GM23338 (cell line): ENCODE measurements around the gene MACROD1. TPM values are rescaled to one million over a fixed set of nuclear protein-coding genes. Genes with fewer than 3 reads are reported as not detected.
A peak's percentile ranks its signal among the peaks of the same experiment; 100 is the strongest.

Experiments used
- ATAC-seq: fragments of 200-7000 bp; cut with Tn5 transposase; 3 replicates; pipeline ENCODE4 v1.9.1; 2020
- DNase-seq: peaks from one replicate; pipeline ENCODE4 v3.0.0-alpha.2; 2015; ENCODE audit warnings: low spot score
- H2AFZ ChIP-seq: fragments of 200-600 bp; sonication (generic); 2 replicates; pipeline ENCODE4 v1.8.0; 2016; ENCODE audit warnings: antibody characterized with exemption, mild to moderate bottlenecking, moderate library complexity
- H3F3A ChIP-seq: fragments of 200-600 bp; sonication (generic); replicated peaks from 2 replicates; pipeline ENCODE4 v1.8.0; 2017; ENCODE audit warnings: antibody characterized with exemption, mixed run types, low read depth
- H3K27ac ChIP-seq: fragments of 200-600 bp; sonication (generic); 2 replicates; pipeline ENCODE4 v1.6.1; 2016; ENCODE audit warnings: low read depth
- H3K27me3 ChIP-seq: fragments of 200-600 bp; sonication (generic); 2 replicates; pipeline ENCODE4 v1.8.0; 2016; ENCODE audit warnings: mild to moderate bottlenecking, mixed run types, moderate library complexity; ENCODE audit not compliant: insufficient read depth
- H3K36me3 ChIP-seq: fragments of 200-600 bp; sonication (generic); 2 replicates; pipeline ENCODE4 v1.8.0; 2016; ENCODE audit warnings: mild to moderate bottlenecking; ENCODE audit not compliant: insufficient read depth
- H3K4me1 ChIP-seq: fragments of 200-600 bp; sonication (generic); 2 replicates; pipeline ENCODE4 v1.8.0; 2016; ENCODE audit warnings: mild to moderate bottlenecking, moderate library complexity; ENCODE audit not compliant: insufficient read depth
- H3K4me2 ChIP-seq: fragments of 200-600 bp; sonication (generic); 2 replicates; pipeline ENCODE4 v1.7.1; 2017; ENCODE audit warnings: mixed run types
- H3K4me3 ChIP-seq: fragments of 200-600 bp; sonication (generic); 2 replicates; pipeline ENCODE4 v1.6.1; 2016; ENCODE audit warnings: mixed run types
- H3K79me2 ChIP-seq: fragments of 200-600 bp; sonication (generic); replicated peaks from 2 replicates; pipeline ENCODE4 v1.8.0; 2017; ENCODE audit warnings: mild to moderate bottlenecking; ENCODE audit not compliant: insufficient read depth
- H3K9me2 ChIP-seq: fragments of 200-600 bp; sonication (generic); 2 replicates; pipeline ENCODE4 v1.8.0; 2017; ENCODE audit not compliant: insufficient read depth
- H4K20me1 ChIP-seq: fragments of 200-600 bp; sonication (generic); replicated peaks from 2 replicates; pipeline ENCODE4 v1.8.0; 2017; ENCODE audit warnings: mild to moderate bottlenecking; ENCODE audit not compliant: insufficient read depth
- H3K27ac Mint-ChIP-seq: 2 replicates; pipeline ENCODE4 v1.8.0; 2020; ENCODE audit warnings: inconsistent platforms, mild to moderate bottlenecking, moderate library complexity, mixed read lengths
- H3K27me3 Mint-ChIP-seq: 3 replicates; pipeline ENCODE4 v1.8.0; 2022; ENCODE audit warnings: low read depth, mild to moderate bottlenecking, moderate library complexity, mixed read lengths, inconsistent platforms; ENCODE audit not compliant: insufficient read depth, poor library complexity
- H3K36me3 Mint-ChIP-seq: 3 replicates; pipeline ENCODE4 v1.8.0; 2021; ENCODE audit warnings: low read depth, mild to moderate bottlenecking, inconsistent platforms, moderate library complexity, mixed read lengths
- H3K4me1 Mint-ChIP-seq: 3 replicates; pipeline ENCODE4 v1.8.0; 2020; ENCODE audit warnings: mild to moderate bottlenecking, inconsistent platforms, mixed read lengths
- H3K4me3 Mint-ChIP-seq: 3 replicates; pipeline ENCODE4 v1.8.0; 2021; ENCODE audit warnings: moderate library complexity, mild to moderate bottlenecking, inconsistent platforms, mixed read lengths
- H3K9me3 Mint-ChIP-seq: 3 replicates; pipeline ENCODE4 v1.8.0; 2020; ENCODE audit warnings: moderate library complexity, mild to moderate bottlenecking, inconsistent platforms, mixed read lengths
- CREB1 ChIP-seq: fragments of 250-450 bp; sonication (Bioruptor Pico); IDR thresholded peaks from 2 replicates; pipeline ENCODE4 v1.5.0; 2020; ENCODE audit warnings: low read depth, mild to moderate bottlenecking, moderate library complexity
- EZH2 ChIP-seq: fragments of 200-600 bp; sonication (generic); IDR thresholded peaks from one replicate; pipeline ENCODE4 v1.8.0; 2017; ENCODE audit warnings: antibody characterized with exemption, mild to moderate bottlenecking, low read depth; ENCODE audit not compliant: unreplicated experiment
- EZH2phosphoT487 ChIP-seq: fragments of 200-600 bp; sonication (generic); IDR thresholded peaks from one replicate; pipeline ENCODE4 v1.8.1; 2018; ENCODE audit warnings: antibody characterized with exemption; ENCODE audit not compliant: unreplicated experiment
- NANOG ChIP-seq: IDR thresholded peaks from 2 replicates; pipeline ENCODE4 v1.6.1; 2016; ENCODE audit warnings: antibody characterized with exemption, borderline replicate concordance
- POLR2AphosphoS5 ChIP-seq: IDR thresholded peaks from 2 replicates; pipeline ENCODE4 v1.6.1; 2016; ENCODE audit warnings: antibody characterized with exemption, low read depth
- ZNF114 ChIP-seq: fragments of 250-450 bp; sonication (Bioruptor Pico); IDR thresholded peaks from 2 replicates; pipeline ENCODE4 v1.5.0; 2020; ENCODE audit warnings: mild to moderate bottlenecking, moderate library complexity
- ZNF331 ChIP-seq: fragments of 250-450 bp; sonication (Bioruptor Pico); IDR thresholded peaks from 2 replicates; pipeline ENCODE4 v1.5.0; 2020; ENCODE audit warnings: low read depth, mild to moderate bottlenecking, moderate library complexity
- polyA plus RNA-seq: library from polyadenylated mRNA; unstranded; fragments of >200 nt; fragmentation: Nextera tagmentation; extraction: Ambion mirVana; gene quantifications from 2 replicates; pipeline ENCODE4 v1.2.1, GENCODE V29; 2016
- total RNA-seq: library from RNA; depleted of rRNA; stranded (reverse); fragments of >200 nt; shearing (Covaris generic); gene quantifications from 2 replicates; pipeline ENCODE4 v1.2.3, GENCODE V29; 2014
- TF ChIP-seq, protein P1 (sequence below), 2 experiments: fragments of 200-600 bp in 1 of 2; sonication (generic) in 1 of 2; conservative IDR thresholded peaks; 2 replicates each; pipeline versions ENCODE4 v1.5.1 to v1.6.1; 2016 to 2017; ENCODE audit warnings: antibody characterized with exemption in 2 of 2, low read depth in 2 of 2, mild to moderate bottlenecking in 2 of 2, moderate library complexity in 1 of 2
- TF ChIP-seq, protein P2 (sequence below): IDR thresholded peaks from one replicate; pipeline ENCODE4 v1.6.1; 2018; ENCODE audit warnings: antibody characterized with exemption; ENCODE audit not compliant: unreplicated experiment
- TF ChIP-seq, protein P3 (sequence below): IDR thresholded peaks from 2 replicates; pipeline ENCODE4 v1.6.1; 2016; ENCODE audit warnings: antibody characterized with exemption
- TF ChIP-seq, protein P4 (sequence below): fragments of 250-450 bp; sonication (Bioruptor Pico); IDR thresholded peaks from 2 replicates; pipeline ENCODE4 v1.5.0; 2020; ENCODE audit warnings: mild to moderate bottlenecking, moderate library complexity

MACROD1 gene
- total and polyA plus RNA-seq, 2 experiments from 2014 or later = 33.0 to 51.6 TPM

DNA sequence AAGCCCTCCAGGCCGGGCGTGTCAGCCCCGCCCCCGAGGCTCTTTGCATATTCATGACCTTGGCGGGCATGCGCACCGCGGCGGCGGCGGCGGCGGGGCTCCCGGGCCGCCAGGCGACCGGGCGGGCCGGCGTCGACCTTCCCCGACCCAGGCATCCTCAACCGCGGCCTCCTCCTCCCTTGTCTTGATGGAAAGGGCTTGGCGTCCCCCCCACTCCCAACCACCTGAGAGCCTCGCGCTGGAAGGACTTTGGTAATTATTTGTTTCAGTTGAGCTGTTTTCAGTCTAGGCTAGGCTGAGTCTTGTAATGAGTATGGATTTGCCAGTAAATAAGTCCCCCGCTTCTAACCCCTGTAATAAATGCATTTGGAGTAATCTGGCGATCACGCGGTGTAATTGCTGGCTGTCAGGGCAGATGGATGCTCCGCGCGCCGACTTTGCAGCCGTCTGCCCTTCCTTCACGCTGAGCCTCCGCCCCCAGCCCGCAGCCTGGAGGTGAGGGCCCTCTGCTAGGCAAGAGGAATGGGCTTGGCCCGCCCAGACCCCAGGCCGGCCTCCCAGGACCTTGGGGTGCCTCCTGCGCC lies 105.0 kb downstream of the MACROD1 start:
- H3K9me2 ChIP-seq = no peaks in the 10 kb centered on the region
- Mint-ChIP-seq H3K27me3 (peaks cover 65% of the 10 kb centered on the region), H3K27ac (no peak overlapping the region)

More for the DNA sequence above, 105.0 kb downstream of the MACROD1 start:
- H4K20me1 ChIP-seq = peaks cover 3% of the 10 kb centered on the region; the same call in 1 of the 2 replicates
- peak; percentile 92 for DNase-seq
- H3K9me3 Mint-ChIP-seq = no peaks in the 10 kb centered on the region
- H3K4me3 Mint-ChIP-seq = peak overlapping the region; percentile 70
- peaks cover 95% of the 10 kb centered on the region for H3K27me3 ChIP-seq
- H3F3A ChIP-seq = peaks cover 7% of the 10 kb centered on the region; the same call in 1 of the 2 replicates
- TF ChIP-seq EZH2phosphoT487 = no peak
- TF ChIP-seq ZNF331 (CRISPR knock-in tag) = no peak
- TF ChIP-seq CREB1 (CRISPR knock-in tag) = no peak
- TF ChIP-seq, protein P1, sequence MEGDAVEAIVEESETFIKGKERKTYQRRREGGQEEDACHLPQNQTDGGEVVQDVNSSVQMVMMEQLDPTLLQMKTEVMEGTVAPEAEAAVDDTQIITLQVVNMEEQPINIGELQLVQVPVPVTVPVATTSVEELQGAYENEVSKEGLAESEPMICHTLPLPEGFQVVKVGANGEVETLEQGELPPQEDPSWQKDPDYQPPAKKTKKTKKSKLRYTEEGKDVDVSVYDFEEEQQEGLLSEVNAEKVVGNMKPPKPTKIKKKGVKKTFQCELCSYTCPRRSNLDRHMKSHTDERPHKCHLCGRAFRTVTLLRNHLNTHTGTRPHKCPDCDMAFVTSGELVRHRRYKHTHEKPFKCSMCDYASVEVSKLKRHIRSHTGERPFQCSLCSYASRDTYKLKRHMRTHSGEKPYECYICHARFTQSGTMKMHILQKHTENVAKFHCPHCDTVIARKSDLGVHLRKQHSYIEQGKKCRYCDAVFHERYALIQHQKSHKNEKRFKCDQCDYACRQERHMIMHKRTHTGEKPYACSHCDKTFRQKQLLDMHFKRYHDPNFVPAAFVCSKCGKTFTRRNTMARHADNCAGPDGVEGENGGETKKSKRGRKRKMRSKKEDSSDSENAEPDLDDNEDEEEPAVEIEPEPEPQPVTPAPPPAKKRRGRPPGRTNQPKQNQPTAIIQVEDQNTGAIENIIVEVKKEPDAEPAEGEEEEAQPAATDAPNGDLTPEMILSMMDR (conservative IDR thresholded peaks at IDR 0.05; ENCODE audit: low read depth in 2 of 2) = no peak
- no peak for TF ChIP-seq POLR2AphosphoS5
- TF ChIP-seq, protein P2, sequence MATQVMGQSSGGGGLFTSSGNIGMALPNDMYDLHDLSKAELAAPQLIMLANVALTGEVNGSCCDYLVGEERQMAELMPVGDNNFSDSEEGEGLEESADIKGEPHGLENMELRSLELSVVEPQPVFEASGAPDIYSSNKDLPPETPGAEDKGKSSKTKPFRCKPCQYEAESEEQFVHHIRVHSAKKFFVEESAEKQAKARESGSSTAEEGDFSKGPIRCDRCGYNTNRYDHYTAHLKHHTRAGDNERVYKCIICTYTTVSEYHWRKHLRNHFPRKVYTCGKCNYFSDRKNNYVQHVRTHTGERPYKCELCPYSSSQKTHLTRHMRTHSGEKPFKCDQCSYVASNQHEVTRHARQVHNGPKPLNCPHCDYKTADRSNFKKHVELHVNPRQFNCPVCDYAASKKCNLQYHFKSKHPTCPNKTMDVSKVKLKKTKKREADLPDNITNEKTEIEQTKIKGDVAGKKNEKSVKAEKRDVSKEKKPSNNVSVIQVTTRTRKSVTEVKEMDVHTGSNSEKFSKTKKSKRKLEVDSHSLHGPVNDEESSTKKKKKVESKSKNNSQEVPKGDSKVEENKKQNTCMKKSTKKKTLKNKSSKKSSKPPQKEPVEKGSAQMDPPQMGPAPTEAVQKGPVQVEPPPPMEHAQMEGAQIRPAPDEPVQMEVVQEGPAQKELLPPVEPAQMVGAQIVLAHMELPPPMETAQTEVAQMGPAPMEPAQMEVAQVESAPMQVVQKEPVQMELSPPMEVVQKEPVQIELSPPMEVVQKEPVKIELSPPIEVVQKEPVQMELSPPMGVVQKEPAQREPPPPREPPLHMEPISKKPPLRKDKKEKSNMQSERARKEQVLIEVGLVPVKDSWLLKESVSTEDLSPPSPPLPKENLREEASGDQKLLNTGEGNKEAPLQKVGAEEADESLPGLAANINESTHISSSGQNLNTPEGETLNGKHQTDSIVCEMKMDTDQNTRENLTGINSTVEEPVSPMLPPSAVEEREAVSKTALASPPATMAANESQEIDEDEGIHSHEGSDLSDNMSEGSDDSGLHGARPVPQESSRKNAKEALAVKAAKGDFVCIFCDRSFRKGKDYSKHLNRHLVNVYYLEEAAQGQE = no peak
- TF ChIP-seq, protein P3, sequence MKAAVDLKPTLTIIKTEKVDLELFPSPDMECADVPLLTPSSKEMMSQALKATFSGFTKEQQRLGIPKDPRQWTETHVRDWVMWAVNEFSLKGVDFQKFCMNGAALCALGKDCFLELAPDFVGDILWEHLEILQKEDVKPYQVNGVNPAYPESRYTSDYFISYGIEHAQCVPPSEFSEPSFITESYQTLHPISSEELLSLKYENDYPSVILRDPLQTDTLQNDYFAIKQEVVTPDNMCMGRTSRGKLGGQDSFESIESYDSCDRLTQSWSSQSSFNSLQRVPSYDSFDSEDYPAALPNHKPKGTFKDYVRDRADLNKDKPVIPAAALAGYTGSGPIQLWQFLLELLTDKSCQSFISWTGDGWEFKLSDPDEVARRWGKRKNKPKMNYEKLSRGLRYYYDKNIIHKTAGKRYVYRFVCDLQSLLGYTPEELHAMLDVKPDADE = no peak
- TF ChIP-seq EZH2 = no peak
- TF ChIP-seq, protein P4, sequence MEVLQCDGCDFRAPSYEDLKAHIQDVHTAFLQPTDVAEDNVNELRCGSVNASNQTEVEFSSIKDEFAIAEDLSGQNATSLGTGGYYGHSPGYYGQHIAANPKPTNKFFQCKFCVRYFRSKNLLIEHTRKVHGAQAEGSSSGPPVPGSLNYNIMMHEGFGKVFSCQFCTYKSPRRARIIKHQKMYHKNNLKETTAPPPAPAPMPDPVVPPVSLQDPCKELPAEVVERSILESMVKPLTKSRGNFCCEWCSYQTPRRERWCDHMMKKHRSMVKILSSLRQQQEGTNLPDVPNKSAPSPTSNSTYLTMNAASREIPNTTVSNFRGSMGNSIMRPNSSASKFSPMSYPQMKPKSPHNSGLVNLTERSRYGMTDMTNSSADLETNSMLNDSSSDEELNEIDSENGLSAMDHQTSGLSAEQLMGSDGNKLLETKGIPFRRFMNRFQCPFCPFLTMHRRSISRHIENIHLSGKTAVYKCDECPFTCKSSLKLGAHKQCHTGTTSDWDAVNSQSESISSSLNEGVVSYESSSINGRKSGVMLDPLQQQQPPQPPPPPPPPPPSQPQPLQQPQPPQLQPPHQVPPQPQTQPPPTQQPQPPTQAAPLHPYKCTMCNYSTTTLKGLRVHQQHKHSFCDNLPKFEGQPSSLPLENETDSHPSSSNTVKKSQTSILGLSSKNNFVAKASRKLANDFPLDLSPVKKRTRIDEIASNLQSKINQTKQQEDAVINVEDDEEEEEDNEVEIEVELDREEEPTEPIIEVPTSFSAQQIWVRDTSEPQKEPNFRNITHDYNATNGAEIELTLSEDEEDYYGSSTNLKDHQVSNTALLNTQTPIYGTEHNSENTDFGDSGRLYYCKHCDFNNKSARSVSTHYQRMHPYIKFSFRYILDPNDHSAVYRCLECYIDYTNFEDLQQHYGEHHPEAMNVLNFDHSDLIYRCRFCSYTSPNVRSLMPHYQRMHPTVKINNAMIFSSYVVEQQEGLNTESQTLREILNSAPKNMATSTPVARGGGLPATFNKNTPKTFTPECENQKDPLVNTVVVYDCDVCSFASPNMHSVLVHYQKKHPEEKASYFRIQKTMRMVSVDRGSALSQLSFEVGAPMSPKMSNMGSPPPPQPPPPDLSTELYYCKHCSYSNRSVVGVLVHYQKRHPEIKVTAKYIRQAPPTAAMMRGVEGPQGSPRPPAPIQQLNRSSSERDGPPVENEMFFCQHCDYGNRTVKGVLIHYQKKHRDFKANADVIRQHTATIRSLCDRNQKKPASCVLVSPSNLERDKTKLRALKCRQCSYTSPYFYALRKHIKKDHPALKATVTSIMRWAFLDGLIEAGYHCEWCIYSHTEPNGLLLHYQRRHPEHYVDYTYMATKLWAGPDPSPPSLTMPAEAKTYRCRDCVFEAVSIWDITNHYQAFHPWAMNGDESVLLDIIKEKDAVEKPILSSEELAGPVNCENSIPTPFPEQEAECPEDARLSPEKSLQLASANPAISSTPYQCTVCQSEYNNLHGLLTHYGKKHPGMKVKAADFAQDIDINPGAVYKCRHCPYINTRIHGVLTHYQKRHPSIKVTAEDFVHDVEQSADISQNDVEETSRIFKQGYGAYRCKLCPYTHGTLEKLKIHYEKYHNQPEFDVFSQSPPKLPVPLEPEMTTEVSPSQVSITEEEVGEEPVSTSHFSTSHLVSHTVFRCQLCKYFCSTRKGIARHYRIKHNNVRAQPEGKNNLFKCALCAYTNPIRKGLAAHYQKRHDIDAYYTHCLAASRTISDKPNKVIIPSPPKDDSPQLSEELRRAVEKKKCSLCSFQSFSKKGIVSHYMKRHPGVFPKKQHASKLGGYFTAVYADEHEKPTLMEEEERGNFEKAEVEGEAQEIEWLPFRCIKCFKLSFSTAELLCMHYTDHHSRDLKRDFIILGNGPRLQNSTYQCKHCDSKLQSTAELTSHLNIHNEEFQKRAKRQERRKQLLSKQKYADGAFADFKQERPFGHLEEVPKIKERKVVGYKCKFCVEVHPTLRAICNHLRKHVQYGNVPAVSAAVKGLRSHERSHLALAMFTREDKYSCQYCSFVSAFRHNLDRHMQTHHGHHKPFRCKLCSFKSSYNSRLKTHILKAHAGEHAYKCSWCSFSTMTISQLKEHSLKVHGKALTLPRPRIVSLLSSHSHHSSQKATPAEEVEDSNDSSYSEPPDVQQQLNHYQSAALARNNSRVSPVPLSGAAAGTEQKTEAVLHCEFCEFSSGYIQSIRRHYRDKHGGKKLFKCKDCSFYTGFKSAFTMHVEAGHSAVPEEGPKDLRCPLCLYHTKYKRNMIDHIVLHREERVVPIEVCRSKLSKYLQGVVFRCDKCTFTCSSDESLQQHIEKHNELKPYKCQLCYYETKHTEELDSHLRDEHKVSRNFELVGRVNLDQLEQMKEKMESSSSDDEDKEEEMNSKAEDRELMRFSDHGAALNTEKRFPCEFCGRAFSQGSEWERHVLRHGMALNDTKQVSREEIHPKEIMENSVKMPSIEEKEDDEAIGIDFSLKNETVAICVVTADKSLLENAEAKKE (CRISPR knock-in tag) = no peak
- no peak for TF ChIP-seq NANOG
- no peak for TF ChIP-seq ZNF114 (CRISPR knock-in tag)
- H3K36me3 Mint-ChIP-seq = no peaks in the 10 kb centered on the region; the same call in 2 of the 3 replicates
- H3K4me1 ChIP-seq = peaks cover 4% of the 10 kb centered on the region; the same call in 1 of the 2 replicates
- no peaks in the 10 kb centered on the region for H3K79me2 ChIP-seq
- no peak overlapping the region for H3K27ac ChIP-seq
- peaks cover 3% of the 10 kb centered on the region; the same call in 2 of the 3 replicates for H3K4me1 Mint-ChIP-seq
- H3K36me3 ChIP-seq = no peaks in the 10 kb centered on the region
- peak overlapping the region; percentile 78; the same call in 1 of the 2 replicates for H2AFZ ChIP-seq
- peak; percentile 75 for ATAC-seq
- H3K4me2 ChIP-seq = peak overlapping the region; percentile 92
- H3K4me3 ChIP-seq = peak overlapping the region; percentile 74
